Body of pancreas (tissue), 4 donors: ENCODE results near the gene NECAB3.

ENCODE experiments used
- POLR2A ChIP-seq, 3 donors: fragments of 450-650 bp; IDR thresholded peaks; one replicate each; pipeline ENCODE4 v1.6.1; 2016; ENCODE audit warnings: antibody characterized with exemption in 3 of 3, mild to moderate bottlenecking in 2 of 3
- TF ChIP-seq, protein P1 (sequence below), 7 experiments: fragments of 450-650 bp in 4 of 7; fragments of 200-600 bp in 3 of 7; sonication (generic) in 3 of 7; IDR thresholded peaks; one replicate each; pipeline ENCODE4 v1.5.1; 2016 to 2019; ENCODE audit warnings: antibody characterized with exemption in 7 of 7

DNA sequence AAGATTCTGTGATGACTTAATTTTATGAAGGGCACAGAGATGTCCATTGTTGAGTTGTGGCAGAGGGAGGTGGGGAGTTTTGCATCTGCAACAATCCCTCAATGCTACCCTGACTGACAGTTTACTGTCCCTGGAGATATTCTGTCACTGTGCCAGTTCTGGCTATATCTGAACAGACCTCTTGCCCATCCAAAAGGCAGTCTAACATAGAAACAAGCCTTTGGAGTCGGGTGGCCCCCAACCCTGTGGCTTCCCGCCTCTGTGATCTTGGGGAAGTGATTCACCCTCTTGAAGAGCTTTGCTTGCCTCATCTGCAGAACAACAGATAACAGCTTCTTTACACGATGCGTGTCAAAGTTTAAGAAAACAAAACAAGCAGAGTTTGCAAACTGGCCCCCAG lies 15.7 kb upstream of the NECAB3 start:
- TF ChIP-seq, protein P1, sequence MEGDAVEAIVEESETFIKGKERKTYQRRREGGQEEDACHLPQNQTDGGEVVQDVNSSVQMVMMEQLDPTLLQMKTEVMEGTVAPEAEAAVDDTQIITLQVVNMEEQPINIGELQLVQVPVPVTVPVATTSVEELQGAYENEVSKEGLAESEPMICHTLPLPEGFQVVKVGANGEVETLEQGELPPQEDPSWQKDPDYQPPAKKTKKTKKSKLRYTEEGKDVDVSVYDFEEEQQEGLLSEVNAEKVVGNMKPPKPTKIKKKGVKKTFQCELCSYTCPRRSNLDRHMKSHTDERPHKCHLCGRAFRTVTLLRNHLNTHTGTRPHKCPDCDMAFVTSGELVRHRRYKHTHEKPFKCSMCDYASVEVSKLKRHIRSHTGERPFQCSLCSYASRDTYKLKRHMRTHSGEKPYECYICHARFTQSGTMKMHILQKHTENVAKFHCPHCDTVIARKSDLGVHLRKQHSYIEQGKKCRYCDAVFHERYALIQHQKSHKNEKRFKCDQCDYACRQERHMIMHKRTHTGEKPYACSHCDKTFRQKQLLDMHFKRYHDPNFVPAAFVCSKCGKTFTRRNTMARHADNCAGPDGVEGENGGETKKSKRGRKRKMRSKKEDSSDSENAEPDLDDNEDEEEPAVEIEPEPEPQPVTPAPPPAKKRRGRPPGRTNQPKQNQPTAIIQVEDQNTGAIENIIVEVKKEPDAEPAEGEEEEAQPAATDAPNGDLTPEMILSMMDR (IDR thresholded peaks at IDR 0.05), result no peak
- no peak for TF ChIP-seq POLR2A (IDR thresholded peaks at IDR 0.05)
